A549 (cell line): ENCODE data around the gene PAPPA. TPM values are rescaled to one million over a fixed set of nuclear protein-coding genes. Genes with fewer than 3 reads are reported as not detected.

Source experiments
- ATAC-seq, 2 experiments: fragments of 200-7000 bp in 1 of 2; fragments of >200 bp in 1 of 2; cut with Nextera tagmentation in 1 of 2; cut with Tn5 transposase in 1 of 2; 3 replicates each; pipeline versions ENCODE4 v1.8.0 to v1.9.1; 2018 to 2020; ENCODE audit warnings: mild to moderate bottlenecking in 1 of 2, moderate library complexity in 1 of 2
- CTCF ChIA-PET: fragments of 300-600 bp; sonication (Branson Sonifier 250); formaldehyde crosslinking; extraction: SDS; loops from one replicate; lab custom pipeline; 2021; ENCODE audit warnings: antibody characterized with exemption, inconsistent platforms; lab: Yijun Ruan, JAX
- POLR2A ChIA-PET: fragments of 350-600 bp; formaldehyde crosslinking; extraction: SDS; loops from one replicate; lab custom pipeline; 2021; ENCODE audit warnings: antibody characterized with exemption, inconsistent platforms; lab: Yijun Ruan, JAX
- DNase-seq, 2 experiments: peaks; one replicate each; pipeline versions ENCODE4 v3.0.0 to v3.0.0-alpha.2; 2011 to 2016; ENCODE audit warnings: low read depth in 1 of 2, low spot score in 1 of 2
- FAIRE-seq: peaks from 2 replicates; lab custom pipeline; 2011; peaks lifted over from hg19 to GRCh38; lab: Jason Lieb, UNC
- H3K27ac ChIP-seq, 2 experiments: fragments of >200 bp; sonication (Bioruptor Twin); formaldehyde crosslinking; 3 replicates each; pipeline ENCODE4 v1.5.1; 2016 to 2017
- H3K4me1 ChIP-seq: fragments of >200 bp; sonication (Bioruptor Twin); formaldehyde crosslinking; 3 replicates; pipeline ENCODE4 v1.6.1; 2016
- H3K4me2 ChIP-seq: fragments of >200 bp; sonication (Bioruptor Twin); formaldehyde crosslinking; 3 replicates; pipeline ENCODE4 v1.6.1; 2016
- H3K4me3 ChIP-seq: fragments of >200 bp; sonication (Bioruptor Twin); formaldehyde crosslinking; 3 replicates; pipeline ENCODE4 v1.5.1; 2016
- H3K9me3 ChIP-seq: fragments of >200 bp; sonication (Bioruptor Twin); formaldehyde crosslinking; 3 replicates; pipeline ENCODE4 v1.6.1; 2016
- BHLHE40 ChIP-seq: IDR thresholded peaks from 2 replicates; pipeline ENCODE4 v1.6.1; 2012; ENCODE audit warnings: low read depth, low read length, inconsistent platforms
- CBX2 ChIP-seq: fragments of 200-600 bp; sonication (generic); IDR thresholded peaks from 2 replicates; pipeline ENCODE4 v1.6.1; 2016; ENCODE audit warnings: low read depth, mild to moderate bottlenecking, borderline replicate concordance
- CHD2 ChIP-seq: fragments of 150-350 bp; IDR thresholded peaks from 2 replicates; pipeline ENCODE4 v1.6.1; 2014; ENCODE audit warnings: low read length; ENCODE audit not compliant: partially characterized antibody
- CHD4 ChIP-seq: fragments of 200-600 bp; sonication (generic); IDR thresholded peaks from 2 replicates; pipeline ENCODE4 v1.6.1; 2016; ENCODE audit warnings: antibody characterized with exemption, mild to moderate bottlenecking, borderline replicate concordance
- EHF ChIP-seq: fragments of 250-450 bp; sonication (Bioruptor Pico); IDR thresholded peaks from 2 replicates; pipeline ENCODE4 v1.5.0; 2020; ENCODE audit warnings: mild to moderate bottlenecking
- EP300 ChIP-seq, 2 experiments: fragments of >200 bp; sonication (Bioruptor Twin); formaldehyde crosslinking; IDR thresholded peaks; 2 replicates in 1 of 2; 3 replicates in 1 of 2; pipeline ENCODE4 v1.6.1; 2016 to 2017
- FOSB ChIP-seq: fragments of 250-450 bp; sonication (Bioruptor Pico); IDR thresholded peaks from 2 replicates; pipeline ENCODE4 v1.5.0; 2020; ENCODE audit warnings: mild to moderate bottlenecking, moderate library complexity
- HDAC2 ChIP-seq: fragments of 200-600 bp; sonication (generic); IDR thresholded peaks from 2 replicates; pipeline ENCODE4 v1.6.1; 2016
- HES2 ChIP-seq: fragments of >200 bp; sonication (Bioruptor Twin); formaldehyde crosslinking; IDR thresholded peaks from 2 replicates; pipeline ENCODE4 v1.6.1; 2016
- JUN ChIP-seq, 2 experiments: fragments of >200 bp; sonication (Bioruptor Twin); formaldehyde crosslinking; IDR thresholded peaks; 2 replicates in 1 of 2; 3 replicates in 1 of 2; pipeline ENCODE4 v1.6.1; 2016 to 2017
- KDM1A ChIP-seq: fragments of 200-600 bp; sonication (generic); IDR thresholded peaks from 2 replicates; pipeline ENCODE4 v1.6.1; 2016; ENCODE audit warnings: low read depth, mild to moderate bottlenecking
- NR3C1 ChIP-seq: fragments of >200 bp; sonication (Bioruptor Twin); formaldehyde crosslinking; IDR thresholded peaks from 3 replicates; pipeline ENCODE4 v1.6.1; 2017
- RAD21 ChIP-seq, 2 experiments: fragments of >200 bp in 1 of 2; sonication (Bioruptor Twin) in 1 of 2; formaldehyde crosslinking in 1 of 2; IDR thresholded peaks in 1 of 2; conservative IDR thresholded peaks in 1 of 2; 2 replicates in 1 of 2; 3 replicates in 1 of 2; pipeline ENCODE4 v1.6.1; 2012 to 2018; ENCODE audit warnings: inconsistent platforms in 1 of 2
- REST ChIP-seq: fragments of 200-600 bp; sonication (generic); IDR thresholded peaks from 2 replicates; pipeline ENCODE4 v1.6.1; 2016; ENCODE audit warnings: antibody characterized with exemption, mild to moderate bottlenecking, moderate library complexity
- RFX5 ChIP-seq: fragments of 450-650 bp; IDR thresholded peaks from 2 replicates; pipeline ENCODE4 v1.7.1; 2014; ENCODE audit warnings: antibody characterized with exemption, mild to moderate bottlenecking, moderate library complexity
- RNF2 ChIP-seq: fragments of 200-600 bp; sonication (generic); IDR thresholded peaks from 2 replicates; pipeline ENCODE4 v1.6.1; 2016; ENCODE audit warnings: low read depth, mild to moderate bottlenecking, antibody characterized with exemption, moderate library complexity, borderline replicate concordance
- SMC3 ChIP-seq: fragments of >200 bp; sonication (Bioruptor Twin); formaldehyde crosslinking; IDR thresholded peaks from 3 replicates; pipeline ENCODE4 v1.6.1; 2018; ENCODE audit warnings: inconsistent platforms
- SREBF2 ChIP-seq: fragments of 450-650 bp; IDR thresholded peaks from 2 replicates; pipeline ENCODE4 v1.6.1; 2014; ENCODE audit warnings: mild to moderate bottlenecking, moderate library complexity
- TP53 ChIP-seq: fragments of 250-450 bp; sonication (Bioruptor Pico); IDR thresholded peaks from 2 replicates; pipeline ENCODE4 v1.5.0; 2021; ENCODE audit warnings: mild to moderate bottlenecking, moderate library complexity
- WGBS: methylation state at CpG from one replicate; pipeline ENCODE4 v1.1.6; 2017; ENCODE audit errors: missing lambda C conversion rate; 5-methylcytosine and 5-hydroxymethylcytosine counted together
- polyA plus RNA-seq, 4 experiments: library from polyadenylated mRNA; depleted of rRNA in 3 of 4; stranded (reverse); fragments of >200 nt; fragmentation: RNase III in 1 of 4; extraction: RNeasy Plus Mini Kit Qiagen cat#74134 plus additional on column Dnase treatment in 1 of 4; gene quantifications; 2 replicates in 3 of 4; 3 replicates in 1 of 4; pipeline ENCODE4 v1.2.3, GENCODE V29; 2011 to 2017
- TF ChIP-seq, protein P1 (sequence below): fragments of >200 bp; sonication (Bioruptor Twin); formaldehyde crosslinking; IDR thresholded peaks from 3 replicates; pipeline ENCODE4 v1.6.1; 2016
- TF ChIP-seq, protein P2 (sequence below): IDR thresholded peaks from 2 replicates; pipeline ENCODE4 v1.6.1; 2012; ENCODE audit warnings: low read depth, borderline replicate concordance
- TF ChIP-seq, protein P3 (sequence below): fragments of 250-450 bp; sonication (Bioruptor Pico); IDR thresholded peaks from 2 replicates; pipeline ENCODE4 v1.5.0; 2021; ENCODE audit warnings: mild to moderate bottlenecking, moderate library complexity, borderline replicate concordance

Gene PAPPA
- polyA plus RNA-seq, 2 of the 4 experiments (the other 2 are of a cell fraction), result 40.0 to 127 TPM

- no peak for TF ChIP-seq REST
- TF ChIP-seq, protein P1, sequence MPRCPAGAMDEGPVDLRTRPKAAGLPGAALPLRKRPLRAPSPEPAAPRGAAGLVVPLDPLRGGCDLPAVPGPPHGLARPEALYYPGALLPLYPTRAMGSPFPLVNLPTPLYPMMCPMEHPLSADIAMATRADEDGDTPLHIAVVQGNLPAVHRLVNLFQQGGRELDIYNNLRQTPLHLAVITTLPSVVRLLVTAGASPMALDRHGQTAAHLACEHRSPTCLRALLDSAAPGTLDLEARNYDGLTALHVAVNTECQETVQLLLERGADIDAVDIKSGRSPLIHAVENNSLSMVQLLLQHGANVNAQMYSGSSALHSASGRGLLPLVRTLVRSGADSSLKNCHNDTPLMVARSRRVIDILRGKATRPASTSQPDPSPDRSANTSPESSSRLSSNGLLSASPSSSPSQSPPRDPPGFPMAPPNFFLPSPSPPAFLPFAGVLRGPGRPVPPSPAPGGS, result no peak
- TF ChIP-seq CHD2, result no peak
- no peak for TF ChIP-seq EHF
- no peak for TF ChIP-seq HES2
- no peak for TF ChIP-seq EP300 (IDR thresholded peaks at IDR 0.05)
- no peak for TF ChIP-seq KDM1A
Observed at GRCh38 chr9:116383133-116383532, 229.5 kb downstream of the PAPPA start (continued).

- TF ChIP-seq SMC3 (no peak), JUN (IDR thresholded peaks at IDR 0.05) (no peak), TP53 (CRISPR knock-in tag) (no peak), CHD2 (no peak), SREBF2 (no peak), REST (no peak), EP300 (IDR thresholded peaks at IDR 0.05) (no peak), RFX5 (no peak), RNF2 (no peak), CBX2 (no peak), HDAC2 (no peak), BHLHE40 (no peak), NR3C1 (no peak), FOSB (CRISPR knock-in tag) (no peak), CHD4 (no peak), RAD21 (conservative IDR thresholded peaks at IDR 0.05 in 1 of 2, IDR thresholded peaks at IDR 0.05 in 1 of 2) (no peak)
- TF ChIP-seq, protein P2, sequence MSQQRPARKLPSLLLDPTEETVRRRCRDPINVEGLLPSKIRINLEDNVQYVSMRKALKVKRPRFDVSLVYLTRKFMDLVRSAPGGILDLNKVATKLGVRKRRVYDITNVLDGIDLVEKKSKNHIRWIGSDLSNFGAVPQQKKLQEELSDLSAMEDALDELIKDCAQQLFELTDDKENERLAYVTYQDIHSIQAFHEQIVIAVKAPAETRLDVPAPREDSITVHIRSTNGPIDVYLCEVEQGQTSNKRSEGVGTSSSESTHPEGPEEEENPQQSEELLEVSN, result no peak
- TF ChIP-seq, protein P3, sequence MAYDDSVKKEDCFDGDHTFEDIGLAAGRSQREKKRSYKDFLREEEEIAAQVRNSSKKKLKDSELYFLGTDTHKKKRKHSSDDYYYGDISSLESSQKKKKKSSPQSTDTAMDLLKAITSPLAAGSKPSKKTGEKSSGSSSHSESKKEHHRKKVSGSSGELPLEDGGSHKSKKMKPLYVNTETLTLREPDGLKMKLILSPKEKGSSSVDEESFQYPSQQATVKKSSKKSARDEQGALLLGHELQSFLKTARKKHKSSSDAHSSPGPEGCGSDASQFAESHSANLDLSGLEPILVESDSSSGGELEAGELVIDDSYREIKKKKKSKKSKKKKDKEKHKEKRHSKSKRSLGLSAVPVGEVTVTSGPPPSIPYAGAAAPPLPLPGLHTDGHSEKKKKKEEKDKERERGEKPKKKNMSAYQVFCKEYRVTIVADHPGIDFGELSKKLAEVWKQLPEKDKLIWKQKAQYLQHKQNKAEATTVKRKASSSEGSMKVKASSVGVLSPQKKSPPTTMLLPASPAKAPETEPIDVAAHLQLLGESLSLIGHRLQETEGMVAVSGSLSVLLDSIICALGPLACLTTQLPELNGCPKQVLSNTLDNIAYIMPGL (CRISPR knock-in tag), result no peak
- TF ChIP-seq, all 56 proteins: peak for 0
- FAIRE-seq (no peak), DNase-seq (no peak), ATAC-seq (no peak)
- no peaks in the 10 kb centered on the region for H3K9me3 ChIP-seq
- no peak overlapping the region for H3K4me3 ChIP-seq
- ChIA-PET POLR2A (no interaction called here), CTCF (interaction anchor here (1.6 kb wide), 1 partner anchor 791 kb away, joined by 3 read pairs; no protein-coding TSS in a partner anchor)
- H3K27ac ChIP-seq, result 0 out of 6 replicates have a peak overlapping the region, but pooled peaks of 1 of the 2 experiments have one; percentile 10
- WGBS, result 64% methylated on average over 4 of the region's 4 CpGs
- no peak overlapping the region for H3K4me2 ChIP-seq
- peaks cover 82% of the 10 kb centered on the region for H3K4me1 ChIP-seq
Observed at GRCh38 chr9:116383936-116384335, 230.3 kb downstream of the PAPPA start.
